Endothelial cell (in vitro differentiated cells): ENCODE data around the gene PIGZ. TPM values are rescaled to one million over a fixed set of nuclear protein-coding genes. Genes with fewer than 3 reads are reported as not detected.

Experiments used
- DNase-seq: peaks from one replicate; pipeline ENCODE4 v3.0.0; 2021; ENCODE audit warnings: low spot score
- H3K27ac Mint-ChIP-seq: one replicate; pipeline ENCODE4 v1.8.0; 2021; ENCODE audit warnings: mixed read lengths, inconsistent platforms; ENCODE audit not compliant: unreplicated experiment
- H3K27me3 Mint-ChIP-seq: one replicate; pipeline ENCODE4 v1.8.0; 2021; ENCODE audit warnings: mild to moderate bottlenecking, moderate library complexity, mixed read lengths, inconsistent platforms; ENCODE audit not compliant: unreplicated experiment
- H3K36me3 Mint-ChIP-seq: one replicate; pipeline ENCODE4 v1.8.0; 2021; ENCODE audit warnings: mild to moderate bottlenecking, low read depth, mixed read lengths, inconsistent platforms; ENCODE audit not compliant: unreplicated experiment
- H3K4me1 Mint-ChIP-seq: one replicate; pipeline ENCODE4 v1.8.0; 2021; ENCODE audit warnings: mild to moderate bottlenecking, mixed read lengths, inconsistent platforms; ENCODE audit not compliant: unreplicated experiment
- H3K4me3 Mint-ChIP-seq: one replicate; pipeline ENCODE4 v1.8.0; 2021; ENCODE audit warnings: mild to moderate bottlenecking, mixed read lengths, inconsistent platforms; ENCODE audit not compliant: unreplicated experiment
- H3K9me3 Mint-ChIP-seq: one replicate; pipeline ENCODE4 v1.8.0; 2021; ENCODE audit warnings: mixed read lengths, inconsistent platforms; ENCODE audit not compliant: unreplicated experiment
- CTCF ChIP-seq: fragments of 200-600 bp; sonication (generic); IDR thresholded peaks from one replicate; pipeline ENCODE4 v1.5.0; 2021; ENCODE audit warnings: antibody characterized with exemption; ENCODE audit not compliant: unreplicated experiment
- total RNA-seq: library from RNA; stranded (reverse); fragmentation: NEBNext Ultra II Directional; extraction: Animal tissue kit (Norgen Biotek cat#: 25700); gene quantifications from one replicate; pipeline ENCODE4 v1.2.1, GENCODE V29; 2021; ENCODE audit not compliant: unreplicated experiment

The PIGZ gene
- total RNA-seq, 1 donor from 2014 or later, result 3.5 TPM

- no peaks in the 10 kb centered on the region for H3K27me3 Mint-ChIP-seq
- H3K27ac Mint-ChIP-seq, result no peak overlapping the region
- peaks cover 20% of the 10 kb centered on the region for H3K36me3 Mint-ChIP-seq
- no peaks in the 10 kb centered on the region for H3K9me3 Mint-ChIP-seq
- DNase-seq, result no peak
- no peak overlapping the region for H3K4me3 Mint-ChIP-seq
- no peak for TF ChIP-seq CTCF
- H3K4me1 Mint-ChIP-seq, result no peaks in the 10 kb centered on the region
These were observed 53.3 kb downstream of the PIGZ start for GRCh38 chr3:196915375-196915774.

- Mint-ChIP-seq H3K27ac (no peak overlapping the region), H3K9me3 (no peaks in the 10 kb centered on the region), H3K36me3 (peaks cover 20% of the 10 kb centered on the region), H3K4me3 (peak overlapping the region; percentile 40), H3K27me3 (no peaks in the 10 kb centered on the region), H3K4me1 (no peaks in the 10 kb centered on the region)
- TF ChIP-seq CTCF, result no peak
- no peak for DNase-seq
These were observed 53.8 kb downstream of the PIGZ start for GRCh38 chr3:196914866-196915265.

- H3K4me3 Mint-ChIP-seq, result no peak overlapping the region
- no peaks in the 10 kb centered on the region for H3K4me1 Mint-ChIP-seq
- peaks cover 33% of the 10 kb centered on the region for H3K36me3 Mint-ChIP-seq
- TF ChIP-seq CTCF, result no peak
- no peaks in the 10 kb centered on the region for H3K9me3 Mint-ChIP-seq
- peaks cover 2% of the 10 kb centered on the region for H3K27me3 Mint-ChIP-seq
- DNase-seq, result no peak
- H3K27ac Mint-ChIP-seq, result no peak overlapping the region
These were observed 64.9 kb downstream of the PIGZ start for GRCh38 chr3:196903740-196904139.

- Mint-ChIP-seq H3K4me1 (no peaks in the 10 kb centered on the region), H3K27me3 (peaks cover 2% of the 10 kb centered on the region), H3K4me3 (no peak overlapping the region), H3K27ac (no peak overlapping the region), H3K9me3 (no peaks in the 10 kb centered on the region), H3K36me3 (peaks cover 29% of the 10 kb centered on the region)
- TF ChIP-seq CTCF, result no peak
- no peak for DNase-seq
These were observed 66.3 kb downstream of the PIGZ start for GRCh38 chr3:196902296-196902695.

- no peak overlapping the region for H3K27ac Mint-ChIP-seq
- H3K9me3 Mint-ChIP-seq, result no peaks in the 10 kb centered on the region
- H3K4me3 Mint-ChIP-seq, result no peak overlapping the region
- no peak for TF ChIP-seq CTCF
- DNase-seq, result no peak
- no peaks in the 10 kb centered on the region for H3K4me1 Mint-ChIP-seq
- H3K27me3 Mint-ChIP-seq, result peaks cover 2% of the 10 kb centered on the region
- peaks cover 26% of the 10 kb centered on the region for H3K36me3 Mint-ChIP-seq
These were observed 66.9 kb downstream of the PIGZ start for GRCh38 chr3:196901768-196902167.

Other genes starting within 250 kb of the PIGZ start
- gene PAK2, start 229.0 kb downstream of the PIGZ start, total RNA-seq, result 116 TPM
- gene SENP5, start 100.9 kb downstream of the PIGZ start, total RNA-seq, result 38.1 TPM
- gene NCBP2, start 26.3 kb downstream of the PIGZ start, total RNA-seq, result 61.0 TPM
- 2.9 TPM for gene MELTF, start 61.0 kb upstream of the PIGZ start, total RNA-seq